Measurements from ENCODE around the gene ICAM2.

DNA sequence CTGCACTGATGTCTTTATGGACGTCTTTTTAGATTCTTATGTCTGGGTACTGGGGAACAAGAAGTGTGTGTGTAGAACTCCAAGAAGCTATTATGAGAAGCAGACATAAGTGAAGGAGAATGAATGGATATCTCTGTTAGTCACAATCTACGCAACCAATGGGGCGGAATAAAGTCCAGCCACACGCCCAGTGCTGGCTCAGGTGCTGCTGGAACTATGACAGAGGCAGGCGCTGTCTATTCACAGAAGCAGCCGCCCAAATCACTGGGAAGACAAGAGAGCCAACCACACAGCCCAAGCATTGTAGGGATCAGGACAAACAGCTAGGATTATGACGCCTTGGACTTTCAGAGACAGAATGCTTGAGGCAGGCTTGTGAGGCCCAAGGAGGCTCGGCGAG is 43.9 kb upstream of the ICAM2 start:
- TF ChIP-seq, protein P1, sequence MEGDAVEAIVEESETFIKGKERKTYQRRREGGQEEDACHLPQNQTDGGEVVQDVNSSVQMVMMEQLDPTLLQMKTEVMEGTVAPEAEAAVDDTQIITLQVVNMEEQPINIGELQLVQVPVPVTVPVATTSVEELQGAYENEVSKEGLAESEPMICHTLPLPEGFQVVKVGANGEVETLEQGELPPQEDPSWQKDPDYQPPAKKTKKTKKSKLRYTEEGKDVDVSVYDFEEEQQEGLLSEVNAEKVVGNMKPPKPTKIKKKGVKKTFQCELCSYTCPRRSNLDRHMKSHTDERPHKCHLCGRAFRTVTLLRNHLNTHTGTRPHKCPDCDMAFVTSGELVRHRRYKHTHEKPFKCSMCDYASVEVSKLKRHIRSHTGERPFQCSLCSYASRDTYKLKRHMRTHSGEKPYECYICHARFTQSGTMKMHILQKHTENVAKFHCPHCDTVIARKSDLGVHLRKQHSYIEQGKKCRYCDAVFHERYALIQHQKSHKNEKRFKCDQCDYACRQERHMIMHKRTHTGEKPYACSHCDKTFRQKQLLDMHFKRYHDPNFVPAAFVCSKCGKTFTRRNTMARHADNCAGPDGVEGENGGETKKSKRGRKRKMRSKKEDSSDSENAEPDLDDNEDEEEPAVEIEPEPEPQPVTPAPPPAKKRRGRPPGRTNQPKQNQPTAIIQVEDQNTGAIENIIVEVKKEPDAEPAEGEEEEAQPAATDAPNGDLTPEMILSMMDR (IDR thresholded peaks at IDR 0.05), result no peak
- TF ChIP-seq POLR2A (IDR thresholded peaks at IDR 0.05; ENCODE audit: low read depth) (no peak), POLR2AphosphoS5 (IDR thresholded peaks at IDR 0.05) (no peak), EP300 (IDR thresholded peaks at IDR 0.05) (no peak)

Measured in esophagus muscularis mucosa (tissue), 4 donors.